Measurements from ENCODE around the gene SAMD4A.
"Not testable (repeated sequence)": the region's sequence is repeated elsewhere in the genome, so short reads cannot be mapped to it uniquely, and the experiment has no call there.

Gene SAMD4A

DNA sequence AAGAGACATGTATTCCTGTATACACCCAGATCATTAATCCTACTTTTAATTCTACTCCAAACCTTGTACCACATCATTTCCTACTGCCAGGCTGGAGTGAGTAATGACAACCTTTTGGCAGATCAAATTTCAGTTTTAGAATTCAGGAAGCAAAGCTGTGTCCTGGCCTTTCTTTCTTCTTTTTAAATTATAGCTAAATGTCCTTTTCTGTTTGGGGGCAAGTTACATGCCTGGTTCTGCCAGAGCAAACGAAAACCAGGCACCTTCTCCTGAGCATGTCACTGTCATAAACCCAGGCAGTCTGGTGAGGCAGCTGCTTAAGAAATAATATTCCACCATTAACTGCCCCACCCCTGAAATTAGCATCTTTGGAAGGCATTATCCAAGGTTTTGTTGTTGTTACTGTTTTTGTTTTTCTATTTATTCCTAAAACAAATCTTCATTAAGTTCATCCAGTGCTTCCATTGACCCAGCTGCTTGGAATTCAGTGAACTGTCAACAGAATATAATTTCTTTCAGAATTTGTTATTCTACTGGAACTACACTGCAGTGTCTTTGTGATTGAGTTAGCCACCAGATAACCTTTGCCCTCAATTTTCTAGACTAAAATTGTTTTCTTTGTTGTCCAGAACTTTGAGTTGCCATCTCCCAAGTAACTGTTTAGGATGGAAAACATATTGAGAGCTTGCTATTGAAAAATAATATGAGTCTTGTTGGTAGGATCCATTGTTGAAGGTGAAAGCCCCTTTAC lies 33.2 kb downstream of the SAMD4A start:
- no peak for DNase-seq

DNA sequence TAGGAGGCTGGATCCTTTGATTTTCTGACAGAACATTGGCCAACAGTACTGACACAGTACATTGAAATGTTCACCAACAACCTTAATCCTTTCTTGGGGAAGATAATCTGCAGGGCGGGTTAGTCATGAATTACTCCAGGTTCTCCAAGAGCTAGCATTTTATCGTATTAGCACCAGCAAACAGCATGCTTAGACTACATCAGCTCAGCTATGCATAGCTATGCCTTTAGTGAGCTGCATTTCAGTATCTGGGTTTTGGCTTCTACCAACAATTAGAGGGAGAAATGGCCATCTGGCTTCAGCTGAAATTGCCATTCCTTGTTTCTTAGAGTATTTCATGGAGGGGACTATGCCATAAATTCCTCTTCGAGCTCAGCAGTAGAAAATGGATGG lies 33.8 kb downstream of the SAMD4A start:
- DNase-seq, result no peak

DNA sequence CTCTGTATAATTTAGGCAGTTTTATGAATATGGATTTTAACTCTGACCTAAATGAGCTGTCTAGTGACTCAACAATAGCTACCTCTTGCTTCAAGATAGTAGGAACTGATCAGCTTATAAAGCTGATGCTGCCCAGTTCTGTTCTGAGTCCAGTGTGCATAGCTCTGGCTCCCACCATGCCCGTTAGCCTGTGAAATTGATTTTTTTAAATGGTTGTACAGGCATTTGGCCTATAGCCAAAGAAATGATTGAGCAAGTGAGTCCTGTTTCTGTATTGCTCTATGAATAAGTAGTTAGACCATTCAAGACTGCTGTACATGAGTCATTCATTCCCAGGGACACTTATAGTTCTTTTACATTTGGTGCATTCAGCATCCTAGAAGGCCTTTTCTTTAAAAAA lies 36.4 kb downstream of the SAMD4A start:
- DNase-seq, result no peak

DNA sequence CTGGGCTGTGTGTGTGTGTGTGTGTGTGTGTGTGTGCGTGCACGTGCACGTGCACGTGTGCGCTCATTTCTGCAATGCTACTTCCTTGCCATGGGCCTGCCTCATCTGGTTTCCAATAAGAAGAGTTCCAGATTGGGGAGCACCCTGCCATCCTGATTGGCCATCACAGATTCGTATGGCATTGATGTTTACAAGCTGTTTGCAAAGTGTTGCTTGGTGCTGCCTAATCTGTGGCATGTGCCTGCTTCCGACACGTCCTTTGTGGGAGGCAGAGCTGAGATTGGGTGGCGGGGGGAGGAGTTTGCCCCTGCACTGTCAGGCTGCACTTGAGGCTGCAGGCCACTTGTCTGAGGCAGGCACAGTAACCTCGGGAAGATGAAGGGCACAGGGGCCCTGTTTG lies 39.2 kb downstream of the SAMD4A start:
- no peak for DNase-seq

DNA sequence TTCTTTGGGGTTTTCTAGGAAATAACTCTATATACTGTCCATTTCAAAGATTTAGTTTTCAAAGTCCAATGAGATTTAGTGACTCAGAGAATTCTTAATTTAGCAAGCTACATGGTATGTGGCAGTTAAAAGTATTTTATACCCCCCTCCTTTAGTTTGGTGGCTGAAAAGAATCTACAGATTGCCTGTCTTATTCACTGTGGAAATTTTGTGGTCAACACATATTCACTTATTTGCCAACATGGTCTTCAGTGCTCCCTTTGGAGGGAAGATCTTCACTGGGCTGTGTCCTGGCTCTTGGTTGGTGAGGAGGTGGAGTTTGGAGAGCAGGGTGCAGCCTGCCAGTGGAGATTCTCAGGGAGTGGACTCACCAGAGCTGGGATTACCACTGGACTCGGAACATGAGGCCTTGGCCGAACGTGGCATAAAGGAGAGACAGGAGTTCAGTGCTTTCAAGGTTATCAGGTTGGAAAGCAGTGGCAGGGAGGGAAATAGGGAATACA lies 39.8 kb downstream of the SAMD4A start:
- DNase-seq, result no peak

DNA sequence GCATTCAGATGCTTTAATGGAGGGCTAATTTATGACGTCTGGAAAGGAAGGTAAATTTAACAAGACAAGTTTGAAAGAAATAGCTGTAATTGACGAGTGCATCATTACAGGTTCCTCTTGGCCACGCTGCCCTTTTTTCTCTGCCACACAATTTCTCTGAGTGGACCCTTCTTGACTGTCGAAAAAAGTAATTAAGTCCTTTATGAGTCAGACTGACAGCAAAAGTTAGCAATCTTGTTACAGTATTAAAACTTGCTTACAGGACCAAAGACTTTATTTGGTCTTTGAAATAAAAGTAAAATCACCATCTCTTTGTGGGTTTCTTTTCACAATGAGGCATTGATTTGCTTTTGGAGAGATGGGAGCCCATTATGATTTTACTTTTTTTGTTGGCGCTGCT lies 42.6 kb downstream of the SAMD4A start:
- DNase-seq, result no peak

DNA sequence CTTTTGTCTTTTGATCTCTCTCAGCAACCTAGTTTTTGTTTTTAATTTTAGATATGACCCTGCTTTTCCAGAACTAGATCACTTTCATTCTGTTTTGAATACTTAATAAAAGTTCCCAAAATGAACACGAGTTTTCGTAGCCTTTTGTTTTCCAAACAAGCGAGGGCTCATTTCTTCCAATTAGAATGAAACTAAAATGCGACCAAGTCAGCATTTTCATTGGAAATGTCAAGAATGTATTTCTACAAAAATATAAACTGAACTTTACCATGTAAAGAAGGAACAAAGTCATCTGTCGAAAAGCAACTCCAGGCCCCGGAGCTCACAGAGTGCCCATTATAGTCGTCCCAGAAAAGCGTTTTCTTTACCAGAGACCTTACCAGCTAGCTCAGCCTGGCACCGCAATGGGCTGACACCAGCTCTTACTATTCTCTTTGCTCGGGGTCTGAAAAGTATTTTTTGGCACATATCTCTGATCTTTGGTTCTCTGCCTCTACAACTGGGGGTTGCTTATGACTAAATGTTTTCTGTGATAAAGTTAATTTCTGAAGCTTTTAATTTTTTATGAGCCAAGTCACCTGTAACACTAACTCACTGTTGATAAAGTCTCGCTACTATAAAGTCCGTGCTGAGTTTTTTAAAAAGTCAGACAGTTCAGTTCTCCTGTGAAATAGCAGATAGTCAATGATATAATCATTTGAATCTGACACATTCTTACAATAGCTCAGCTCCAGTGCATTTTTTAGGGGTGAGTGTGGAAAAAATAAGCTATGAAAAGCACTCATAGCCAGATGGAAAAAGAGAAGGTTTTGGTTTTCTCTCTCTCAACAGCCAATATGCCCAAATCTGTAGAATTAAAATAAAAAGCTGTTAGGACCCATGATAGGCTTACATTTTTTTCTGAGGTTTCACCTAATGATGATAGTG lies 43.4 kb downstream of the SAMD4A start:
- DNase-seq, result no peak

DNA sequence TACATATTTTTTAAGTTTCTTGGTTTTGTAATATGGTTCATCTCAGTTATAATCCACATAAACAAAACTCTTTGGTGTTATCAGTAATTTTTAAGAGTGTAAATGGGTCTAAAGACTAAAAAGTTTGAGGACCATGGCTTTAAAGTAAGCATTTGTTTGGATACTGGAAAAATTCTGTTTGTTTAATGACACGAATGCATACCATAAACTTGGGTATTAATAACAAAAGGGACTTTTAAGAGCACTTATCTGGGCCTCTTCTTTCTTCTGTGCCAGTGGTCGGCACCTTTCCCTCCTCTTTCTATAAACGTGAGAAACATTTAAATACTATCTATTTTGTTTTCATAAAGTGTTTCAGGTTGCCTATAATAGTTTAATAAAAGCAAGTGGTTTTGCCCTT lies 47.4 kb downstream of the SAMD4A start:
- no peak for DNase-seq

DNA sequence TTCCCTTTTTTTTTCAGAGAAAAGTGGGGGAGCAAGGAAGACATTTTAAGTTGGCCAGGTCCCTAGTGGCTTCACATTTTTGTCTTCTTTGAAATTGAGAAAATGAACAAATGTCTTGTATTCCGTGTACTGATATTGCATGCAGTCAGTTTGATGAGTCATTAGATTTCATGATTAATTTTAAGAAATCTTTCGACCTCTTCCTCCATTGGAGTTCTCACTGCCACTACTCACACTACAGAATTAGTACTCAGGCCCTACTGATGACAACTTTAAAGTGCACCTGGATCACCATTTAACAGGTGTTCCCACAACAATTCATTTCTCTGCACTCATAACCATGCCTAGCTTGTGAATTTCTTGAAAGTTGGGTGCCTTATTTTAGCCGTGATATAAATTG lies 50.5 kb downstream of the SAMD4A start:
- DNase-seq, result no peak

DNA sequence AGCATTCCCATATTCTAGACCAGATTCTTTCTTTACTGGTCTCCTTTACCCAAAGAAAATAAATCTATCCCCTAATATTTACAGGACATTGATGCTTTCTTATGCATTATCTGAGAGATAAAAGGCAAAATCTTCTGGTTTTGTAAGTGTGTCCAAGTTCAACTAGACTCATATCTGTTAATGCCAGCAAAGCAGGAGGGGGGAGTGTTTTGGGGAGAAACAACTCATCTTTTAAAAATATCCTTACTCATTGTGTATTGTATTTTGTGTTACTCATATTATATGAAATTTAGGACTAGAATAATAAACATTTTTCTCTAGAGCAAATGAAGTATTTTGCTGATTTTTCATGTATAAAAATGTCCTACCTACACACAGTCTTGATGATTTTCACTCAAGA lies 54.8 kb downstream of the SAMD4A start:
- no peak for DNase-seq

DNA sequence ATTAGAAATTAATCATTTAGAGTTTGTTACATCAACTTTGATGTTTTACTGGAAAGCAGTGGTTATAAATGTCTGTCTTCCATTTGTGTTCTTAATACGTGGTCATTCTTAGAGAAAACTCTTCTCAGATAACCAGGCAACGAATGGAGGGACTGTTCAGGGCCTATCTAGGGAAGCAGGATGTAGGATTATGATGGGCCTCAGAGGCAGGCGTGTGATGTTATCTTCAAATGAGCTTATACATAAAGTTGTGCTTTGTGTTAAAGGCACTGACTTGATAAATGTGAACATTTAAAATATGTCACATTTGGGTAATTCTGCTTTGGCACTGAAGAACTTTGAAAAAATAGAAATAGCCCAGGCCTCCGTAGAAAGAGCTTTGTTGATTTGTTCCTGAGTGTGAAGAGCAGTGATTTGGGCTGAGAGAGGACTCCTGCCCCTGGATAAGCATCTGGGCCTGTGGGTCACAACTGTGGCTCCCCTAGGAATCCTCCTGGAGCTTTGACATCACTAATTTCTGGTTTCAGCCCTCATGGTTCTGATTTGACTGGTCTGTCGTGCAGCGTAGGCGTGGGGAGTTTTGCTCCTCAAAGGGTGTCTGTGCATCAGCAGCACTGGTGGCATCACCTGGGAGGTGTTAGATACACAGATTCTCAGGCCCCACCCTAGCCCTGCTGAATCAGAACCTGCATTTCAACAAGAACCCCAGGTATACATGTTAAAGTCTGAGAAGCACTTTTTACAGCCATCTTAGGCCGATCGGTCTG lies 55.4 kb downstream of the SAMD4A start:
- DNase-seq, result no peak

DNA sequence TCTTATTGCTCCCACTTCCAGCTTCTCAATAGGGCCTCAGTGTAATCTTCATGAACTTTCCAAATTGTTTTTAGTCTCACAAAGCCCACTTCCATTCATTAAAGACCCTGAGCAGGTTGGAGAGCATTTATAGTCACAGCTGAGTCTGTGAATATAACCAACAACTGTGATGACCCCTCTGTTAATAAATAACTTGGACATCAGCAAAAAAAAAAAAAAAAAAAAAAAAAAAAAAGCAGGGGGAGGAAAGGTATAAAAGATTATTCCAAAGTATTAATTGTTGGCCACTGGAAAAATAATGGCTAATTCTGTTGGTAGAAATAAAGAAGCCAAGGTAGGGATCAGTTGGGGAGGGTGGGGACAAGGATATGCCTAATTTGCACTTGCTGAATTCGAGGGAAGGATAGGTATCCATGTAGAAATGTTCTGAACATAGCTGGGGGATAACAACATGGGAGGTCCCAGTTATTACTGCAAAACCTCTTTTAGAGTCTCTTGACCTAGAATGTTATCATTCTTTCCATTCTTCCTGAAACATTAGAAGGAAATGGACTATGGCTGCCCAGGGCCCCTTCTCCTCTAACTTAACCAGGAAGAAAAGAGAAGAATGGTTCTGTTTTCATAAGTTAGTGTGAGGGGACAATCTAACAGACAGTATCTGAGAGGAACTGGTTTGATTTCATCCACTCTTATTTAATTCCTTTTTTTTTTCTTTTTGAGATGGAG lies 56.5 kb downstream of the SAMD4A start:
- no peak for DNase-seq

DNA sequence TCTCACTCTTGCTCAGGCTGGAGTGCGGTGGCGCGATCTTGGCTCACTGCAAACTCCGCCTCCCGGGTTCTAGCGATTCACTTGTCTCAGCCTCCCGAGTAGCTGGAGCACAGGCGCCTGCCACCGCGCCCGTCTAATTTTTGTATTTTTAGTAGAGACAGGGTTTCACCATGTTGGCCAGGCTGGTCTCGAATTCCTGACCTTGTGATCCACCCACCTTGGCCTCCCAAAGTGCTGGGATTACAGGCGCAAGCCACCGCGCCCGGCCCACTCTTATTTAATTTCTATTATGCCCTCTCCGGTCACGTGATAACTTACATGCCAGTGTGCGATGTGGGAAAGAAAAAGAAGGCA lies 57.1 kb downstream of the SAMD4A start:
- not testable (repeated sequence) for DNase-seq

DNA sequence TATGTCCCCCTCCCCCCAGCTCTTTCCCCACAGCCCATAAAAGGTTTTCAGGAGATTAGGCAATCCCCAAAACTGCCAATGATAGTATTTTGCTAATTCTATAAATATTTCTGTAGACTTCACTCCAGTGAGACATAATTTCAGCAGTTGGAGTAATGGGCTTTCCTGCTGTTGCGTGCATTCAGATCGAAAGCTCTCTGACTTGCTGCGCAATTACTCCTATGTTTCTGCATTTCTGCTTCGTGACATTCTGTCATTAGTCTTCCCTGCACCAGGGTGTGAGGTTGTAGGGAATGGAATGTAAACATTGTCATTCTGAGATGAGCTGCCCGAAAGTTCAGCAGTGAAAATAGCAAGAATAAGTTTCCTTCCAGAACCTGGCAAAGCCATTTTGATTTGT lies 58.2 kb downstream of the SAMD4A start:
- no peak for DNase-seq

DNA sequence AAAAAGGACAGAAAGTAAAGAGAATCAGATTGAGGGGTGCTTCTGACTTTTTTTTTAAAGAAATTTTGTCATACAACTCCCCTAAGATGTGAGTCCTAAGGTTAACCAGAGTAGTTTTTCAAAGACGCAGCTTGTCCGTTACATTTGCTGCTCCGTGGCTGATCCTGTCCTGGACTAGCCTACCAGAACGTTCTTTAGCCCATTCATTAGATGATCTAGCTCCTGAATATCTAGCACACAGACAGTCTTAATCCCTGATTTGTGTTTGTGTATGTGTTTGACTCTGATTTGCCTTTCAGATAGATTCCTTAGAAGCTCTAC lies 60.3 kb downstream of the SAMD4A start:
- DNase-seq, result no peak

DNA sequence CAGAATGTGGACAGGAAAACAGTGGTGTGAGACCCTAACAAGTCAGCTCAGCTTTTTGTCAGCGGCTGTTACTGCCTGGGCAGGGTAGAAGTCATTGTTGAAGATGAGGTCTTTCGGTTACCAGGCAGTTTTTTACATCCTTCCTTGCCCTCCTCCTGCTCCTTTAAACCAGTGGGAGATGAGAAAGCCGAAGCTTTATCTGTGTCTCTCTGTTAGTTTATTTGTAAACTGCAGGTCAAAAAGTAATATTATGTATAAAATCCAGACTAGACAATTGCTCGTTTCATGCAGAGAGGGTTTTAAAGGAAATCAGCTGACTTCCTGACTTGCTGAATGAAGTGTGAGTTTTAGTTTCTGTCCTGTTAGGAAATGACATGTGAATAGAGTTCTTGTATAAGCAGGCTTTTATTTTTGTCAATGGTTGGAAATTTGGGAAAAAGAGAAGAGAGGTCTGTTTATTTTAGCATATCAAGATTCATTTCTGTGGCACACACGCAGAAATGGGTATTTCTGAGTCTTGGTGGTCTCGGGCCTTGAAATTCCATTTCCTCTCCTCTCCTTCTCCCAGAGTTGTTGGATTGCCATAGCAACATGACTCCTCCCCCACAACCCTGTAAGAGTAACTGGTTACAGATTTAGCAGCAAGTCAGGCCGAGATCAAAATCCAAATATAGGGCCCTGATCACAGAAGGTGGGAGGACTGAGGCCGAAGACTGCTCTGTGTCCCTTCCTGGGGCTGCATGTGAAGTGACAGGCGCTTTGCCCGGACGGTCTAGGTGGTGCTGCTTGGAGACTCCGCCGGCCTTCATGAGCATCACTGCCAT lies 60.8 kb downstream of the SAMD4A start:
- DNase-seq, result no peak

DNA sequence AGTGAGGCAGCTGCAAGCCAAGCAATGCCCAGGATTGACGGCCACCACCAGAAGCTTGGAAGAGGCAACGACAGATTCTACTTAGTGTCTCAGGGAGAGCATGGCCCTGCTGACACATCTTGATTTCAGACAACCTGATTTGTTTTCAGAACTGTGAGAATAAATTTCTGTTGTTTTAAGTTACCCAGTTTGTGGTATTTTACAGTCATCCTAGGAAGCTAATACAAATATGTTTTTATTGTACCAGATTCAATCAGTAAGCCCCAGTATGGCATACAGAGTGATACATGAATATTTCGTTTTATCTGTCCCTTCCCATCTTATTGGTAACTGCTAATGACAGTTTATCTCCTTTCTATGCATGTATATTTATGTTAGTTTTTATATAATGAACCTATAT lies 62.3 kb downstream of the SAMD4A start:
- DNase-seq, result no peak

DNA sequence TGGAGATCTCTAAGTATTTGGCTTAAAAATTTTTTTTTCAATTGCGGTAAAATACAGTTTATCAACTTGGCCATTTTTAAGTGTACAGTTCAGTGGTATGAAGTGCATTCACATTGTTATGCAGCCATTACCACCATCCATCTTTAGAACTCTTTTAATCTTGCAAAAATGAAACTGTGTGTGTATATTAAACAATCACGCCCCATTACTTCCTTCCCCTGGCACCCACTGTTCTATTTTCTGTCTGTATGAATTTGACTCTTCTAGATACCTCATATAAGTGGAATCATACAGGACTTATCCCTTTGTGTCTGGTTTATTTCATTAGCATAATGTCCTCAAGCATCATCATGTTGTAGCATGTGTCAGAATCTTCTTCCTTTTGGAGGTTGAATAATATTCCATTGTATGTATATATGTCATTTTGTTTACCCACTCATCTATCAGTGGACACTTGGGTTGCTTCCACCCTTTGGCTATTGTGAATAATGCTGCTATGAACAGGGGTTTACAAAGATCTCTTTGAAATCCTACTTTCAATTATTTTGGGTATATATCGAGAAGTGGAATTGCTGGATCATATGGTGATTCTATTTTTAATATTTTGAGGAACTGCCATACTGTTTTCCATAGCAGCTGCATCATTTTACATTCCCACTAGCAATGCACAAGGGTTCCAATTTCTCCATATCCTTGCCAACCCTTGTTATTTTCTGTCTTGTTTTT lies 62.9 kb downstream of the SAMD4A start:
- no peak for DNase-seq

DNA sequence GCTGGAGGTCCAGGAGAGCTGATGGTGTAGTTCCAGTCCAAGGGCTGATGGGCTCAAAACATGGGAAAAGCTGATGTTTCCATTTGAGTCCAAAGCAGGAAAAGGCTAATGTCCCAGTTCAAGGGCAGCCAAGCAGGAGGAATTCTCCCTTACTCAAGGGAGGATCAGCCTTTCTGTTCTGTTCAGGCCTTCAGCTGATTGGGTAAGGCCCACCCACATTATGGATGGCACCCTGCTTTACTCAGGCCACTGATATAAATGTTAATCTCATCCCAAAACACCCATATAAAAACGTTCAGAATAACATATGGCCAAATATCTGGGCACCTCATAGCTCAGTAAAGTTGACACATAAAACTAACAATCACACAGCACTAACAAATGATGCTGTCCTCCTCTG lies 64.1 kb downstream of the SAMD4A start:
- no peak for DNase-seq

DNA sequence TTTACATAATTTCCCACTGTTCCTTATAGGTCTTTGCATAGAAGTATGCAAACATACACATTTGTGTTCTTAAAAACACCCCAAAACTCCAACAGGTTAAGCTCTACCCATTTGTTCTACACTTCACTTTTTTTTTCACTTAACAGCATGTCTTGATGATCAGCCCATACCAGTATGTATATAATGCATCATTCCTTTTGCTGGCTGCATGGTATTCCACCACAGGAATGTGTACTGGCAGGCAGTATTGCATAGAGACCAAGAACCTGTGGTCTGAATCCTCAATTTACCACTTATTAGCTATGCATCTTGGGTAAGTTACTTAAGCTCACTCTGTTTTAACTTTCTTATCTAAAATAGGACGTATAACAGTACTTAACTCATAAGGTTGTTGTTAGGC lies 65.5 kb downstream of the SAMD4A start:
- DNase-seq, result no peak

DNA sequence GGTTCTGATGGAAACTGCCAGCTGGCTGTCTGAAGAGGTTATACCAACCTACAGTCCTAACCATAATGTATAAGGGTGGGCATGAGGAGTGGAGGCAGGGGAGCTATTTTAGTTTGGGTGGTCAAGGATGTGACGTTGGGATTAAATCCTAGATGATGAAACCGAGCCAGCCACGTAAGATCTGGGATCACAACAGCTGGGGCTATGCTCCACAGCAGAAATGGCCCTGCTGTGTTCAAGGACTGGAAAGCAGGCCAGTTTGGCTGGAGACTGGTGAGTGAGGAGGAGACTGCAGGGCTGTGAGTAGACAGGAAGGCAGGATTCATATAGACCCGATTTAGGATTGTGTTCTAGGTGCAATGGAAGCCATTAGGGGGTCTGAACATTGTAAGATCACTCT lies 66.1 kb downstream of the SAMD4A start:
- no peak for DNase-seq
